Liver (tissue), 3 donors: ENCODE results near the gene HARS2.
"Not testable (repeated sequence)": the region's sequence is repeated elsewhere in the genome, so short reads cannot be mapped to it uniquely, and the experiment has no call there.

Experiments used
- CTCF ChIP-seq: fragments of 150-350 bp; IDR thresholded peaks from 2 replicates; pipeline ENCODE4 v1.5.1; 2017; ENCODE audit warnings: improper control_type of control experiment, low read depth, low read length; ENCODE audit not compliant: missing input control
- EGR1 ChIP-seq, 2 donors: IDR thresholded peaks; 2 replicates each; pipeline ENCODE4 v1.6.1; 2016 to 2018; ENCODE audit warnings: antibody characterized with exemption in 2 of 2, low read depth in 2 of 2
- GABPA ChIP-seq, 2 donors: IDR thresholded peaks in 1 of 2; conservative IDR thresholded peaks in 1 of 2; 2 replicates each; pipeline ENCODE4 v1.6.1; 2016; ENCODE audit warnings: antibody characterized with exemption in 2 of 2, mild to moderate bottlenecking in 1 of 2, moderate library complexity in 1 of 2
- HNF4G ChIP-seq: IDR thresholded peaks from 2 replicates; pipeline ENCODE4 v1.6.1; 2016; ENCODE audit warnings: antibody characterized with exemption
- JUND ChIP-seq, 2 donors: IDR thresholded peaks; 2 replicates each; pipeline ENCODE4 v1.6.1; 2016; ENCODE audit warnings: antibody characterized with exemption in 2 of 2
- NR2F2 ChIP-seq: IDR thresholded peaks from 2 replicates; pipeline ENCODE4 v1.6.1; 2016; ENCODE audit warnings: antibody characterized with exemption
- RAD21 ChIP-seq, 2 donors: IDR thresholded peaks; 2 replicates each; pipeline ENCODE4 v1.6.1; 2016; ENCODE audit warnings: antibody characterized with exemption in 2 of 2, mild to moderate bottlenecking in 2 of 2
- SP1 ChIP-seq: IDR thresholded peaks from 2 replicates; pipeline ENCODE4 v1.6.1; 2018; ENCODE audit warnings: antibody characterized with exemption, mild to moderate bottlenecking
- YY1 ChIP-seq: IDR thresholded peaks from 2 replicates; pipeline ENCODE4 v1.6.1; 2016; ENCODE audit warnings: antibody characterized with exemption, mild to moderate bottlenecking
- TF ChIP-seq, protein P1 (sequence below): IDR thresholded peaks from 2 replicates; pipeline ENCODE4 v1.6.1; 2016; ENCODE audit warnings: antibody characterized with exemption
- TF ChIP-seq, protein P2 (sequence below): IDR thresholded peaks from 2 replicates; pipeline ENCODE4 v1.6.1; 2016; ENCODE audit warnings: antibody characterized with exemption, mild to moderate bottlenecking
- donor health status: healthy.
- donor health status: healthy.

- TF ChIP-seq, protein P1, sequence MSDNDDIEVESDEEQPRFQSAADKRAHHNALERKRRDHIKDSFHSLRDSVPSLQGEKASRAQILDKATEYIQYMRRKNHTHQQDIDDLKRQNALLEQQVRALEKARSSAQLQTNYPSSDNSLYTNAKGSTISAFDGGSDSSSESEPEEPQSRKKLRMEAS = not testable (repeated sequence)
- TF ChIP-seq CTCF; RAD21 (IDR thresholded peaks at IDR 0.05); YY1; NR2F2; EGR1 (IDR thresholded peaks at IDR 0.05; ENCODE audit: low read depth in 2 of 2); HNF4G; GABPA (IDR thresholded peaks at IDR 0.05 in 1 of 2, conservative IDR thresholded peaks at IDR 0.05 in 1 of 2); SP1; JUND (IDR thresholded peaks at IDR 0.05): not testable (repeated sequence)
- TF ChIP-seq, protein P2, sequence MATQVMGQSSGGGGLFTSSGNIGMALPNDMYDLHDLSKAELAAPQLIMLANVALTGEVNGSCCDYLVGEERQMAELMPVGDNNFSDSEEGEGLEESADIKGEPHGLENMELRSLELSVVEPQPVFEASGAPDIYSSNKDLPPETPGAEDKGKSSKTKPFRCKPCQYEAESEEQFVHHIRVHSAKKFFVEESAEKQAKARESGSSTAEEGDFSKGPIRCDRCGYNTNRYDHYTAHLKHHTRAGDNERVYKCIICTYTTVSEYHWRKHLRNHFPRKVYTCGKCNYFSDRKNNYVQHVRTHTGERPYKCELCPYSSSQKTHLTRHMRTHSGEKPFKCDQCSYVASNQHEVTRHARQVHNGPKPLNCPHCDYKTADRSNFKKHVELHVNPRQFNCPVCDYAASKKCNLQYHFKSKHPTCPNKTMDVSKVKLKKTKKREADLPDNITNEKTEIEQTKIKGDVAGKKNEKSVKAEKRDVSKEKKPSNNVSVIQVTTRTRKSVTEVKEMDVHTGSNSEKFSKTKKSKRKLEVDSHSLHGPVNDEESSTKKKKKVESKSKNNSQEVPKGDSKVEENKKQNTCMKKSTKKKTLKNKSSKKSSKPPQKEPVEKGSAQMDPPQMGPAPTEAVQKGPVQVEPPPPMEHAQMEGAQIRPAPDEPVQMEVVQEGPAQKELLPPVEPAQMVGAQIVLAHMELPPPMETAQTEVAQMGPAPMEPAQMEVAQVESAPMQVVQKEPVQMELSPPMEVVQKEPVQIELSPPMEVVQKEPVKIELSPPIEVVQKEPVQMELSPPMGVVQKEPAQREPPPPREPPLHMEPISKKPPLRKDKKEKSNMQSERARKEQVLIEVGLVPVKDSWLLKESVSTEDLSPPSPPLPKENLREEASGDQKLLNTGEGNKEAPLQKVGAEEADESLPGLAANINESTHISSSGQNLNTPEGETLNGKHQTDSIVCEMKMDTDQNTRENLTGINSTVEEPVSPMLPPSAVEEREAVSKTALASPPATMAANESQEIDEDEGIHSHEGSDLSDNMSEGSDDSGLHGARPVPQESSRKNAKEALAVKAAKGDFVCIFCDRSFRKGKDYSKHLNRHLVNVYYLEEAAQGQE = not testable (repeated sequence)
Observed at GRCh38 chr5:140720738-140721137, 29.5 kb downstream of the HARS2 start.
